ENCODE data around the gene ZDHHC7.

The ZDHHC7 gene

DNA sequence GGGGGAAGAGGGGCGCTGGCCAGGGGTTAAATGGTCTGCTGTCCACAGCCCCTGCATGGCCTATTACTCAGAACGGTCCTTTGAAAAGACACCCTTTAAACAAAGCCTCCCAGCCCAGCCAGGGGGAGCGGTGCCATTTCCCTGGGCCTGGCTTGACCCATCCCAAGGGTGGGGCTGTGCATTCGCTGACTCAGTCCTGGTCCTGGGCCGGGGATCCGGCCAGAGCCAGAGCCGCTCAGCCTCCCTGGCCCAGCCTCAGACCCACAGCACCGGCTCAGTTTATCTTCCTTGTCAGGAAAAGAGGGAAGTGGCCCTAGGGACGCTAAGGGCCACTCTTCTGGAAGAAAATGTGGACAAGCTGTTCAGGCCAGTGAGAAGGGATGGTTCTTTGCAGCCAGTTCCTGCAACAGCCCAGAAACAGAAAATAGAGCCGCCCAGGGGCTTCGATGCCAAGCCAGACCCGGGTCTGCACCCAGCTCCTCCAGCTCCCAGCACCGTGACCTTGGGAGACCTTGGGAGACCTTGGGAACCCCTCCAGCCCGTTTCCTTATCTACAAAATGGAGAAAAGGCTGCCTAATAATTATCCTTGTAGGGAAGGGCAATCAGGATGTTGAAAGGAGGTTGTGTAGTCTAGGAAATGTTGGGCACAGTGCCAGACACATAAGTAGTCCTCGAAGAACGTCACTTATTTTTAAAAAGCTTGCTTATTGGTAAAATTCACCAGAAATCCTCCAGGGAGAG is 82.5 kb downstream of the ZDHHC7 start:
- no peaks in the 10 kb centered on the region for H3K9me3 ChIP-seq
- TF ChIP-seq, protein P1, sequence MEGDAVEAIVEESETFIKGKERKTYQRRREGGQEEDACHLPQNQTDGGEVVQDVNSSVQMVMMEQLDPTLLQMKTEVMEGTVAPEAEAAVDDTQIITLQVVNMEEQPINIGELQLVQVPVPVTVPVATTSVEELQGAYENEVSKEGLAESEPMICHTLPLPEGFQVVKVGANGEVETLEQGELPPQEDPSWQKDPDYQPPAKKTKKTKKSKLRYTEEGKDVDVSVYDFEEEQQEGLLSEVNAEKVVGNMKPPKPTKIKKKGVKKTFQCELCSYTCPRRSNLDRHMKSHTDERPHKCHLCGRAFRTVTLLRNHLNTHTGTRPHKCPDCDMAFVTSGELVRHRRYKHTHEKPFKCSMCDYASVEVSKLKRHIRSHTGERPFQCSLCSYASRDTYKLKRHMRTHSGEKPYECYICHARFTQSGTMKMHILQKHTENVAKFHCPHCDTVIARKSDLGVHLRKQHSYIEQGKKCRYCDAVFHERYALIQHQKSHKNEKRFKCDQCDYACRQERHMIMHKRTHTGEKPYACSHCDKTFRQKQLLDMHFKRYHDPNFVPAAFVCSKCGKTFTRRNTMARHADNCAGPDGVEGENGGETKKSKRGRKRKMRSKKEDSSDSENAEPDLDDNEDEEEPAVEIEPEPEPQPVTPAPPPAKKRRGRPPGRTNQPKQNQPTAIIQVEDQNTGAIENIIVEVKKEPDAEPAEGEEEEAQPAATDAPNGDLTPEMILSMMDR (IDR thresholded peaks at IDR 0.05): no peak
- no peak overlapping the region for H3K27ac ChIP-seq
- H3K27me3 ChIP-seq: no peaks in the 10 kb centered on the region
- H3K4me1 ChIP-seq (ENCODE audit: control insufficient read depth in 1 of 2, insufficient read depth in 1 of 2, low read depth in 1 of 2, low read length in 1 of 2): peaks cover 15 to 16% of the 10 kb centered on the region in 2 experiments
- H3K36me3 ChIP-seq: no peaks in the 10 kb centered on the region
- no peak overlapping the region for H3K4me3 ChIP-seq (ENCODE audit: low read depth in 1 of 2, low read length in 1 of 2)

DNA sequence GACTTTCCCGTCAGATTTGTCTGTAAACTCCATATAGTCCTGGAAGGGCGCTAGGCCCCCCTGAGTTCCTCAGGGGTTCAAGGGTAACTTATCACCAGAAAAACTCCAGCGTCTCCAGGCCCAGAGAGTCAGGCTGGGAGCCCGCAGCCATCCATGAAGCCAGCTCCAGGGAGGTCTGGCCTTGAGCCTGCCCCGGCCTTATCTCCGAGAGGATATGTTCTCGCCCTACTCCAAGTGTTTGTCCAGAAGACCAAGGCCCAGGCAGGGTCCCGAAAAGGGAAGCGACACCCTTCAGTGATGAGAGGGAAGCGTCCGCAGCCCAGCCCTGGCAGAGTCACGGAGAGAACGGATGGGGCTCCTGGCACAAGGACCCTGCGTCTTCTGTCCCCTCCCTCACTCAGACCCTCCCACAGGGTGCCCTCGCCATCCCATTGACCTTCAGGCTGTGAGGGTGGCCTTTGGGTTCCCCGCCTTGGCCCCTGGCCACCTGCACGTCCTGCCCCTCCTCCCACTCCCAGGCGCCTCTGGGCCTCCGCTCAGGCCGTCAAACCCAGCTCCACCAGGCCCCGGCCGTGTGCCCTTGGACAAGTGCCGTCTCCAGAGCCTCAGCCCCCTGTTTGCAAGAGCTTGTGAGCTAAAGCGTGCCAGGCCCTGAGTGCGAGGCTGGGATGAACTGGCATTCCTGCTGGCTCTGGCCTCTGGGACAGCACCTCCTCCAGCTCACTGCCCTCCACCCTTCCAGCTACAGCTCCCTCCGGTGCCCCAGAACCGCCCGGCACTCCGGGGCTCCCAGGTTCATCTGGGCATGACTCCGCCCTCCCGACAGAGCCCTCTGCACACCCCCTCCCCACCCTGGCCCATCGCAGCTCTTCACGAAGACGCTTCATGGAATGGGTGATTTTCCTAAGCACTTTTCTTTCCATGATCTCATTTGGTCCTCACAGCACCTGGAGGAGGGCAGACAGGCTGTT is 83.4 kb downstream of the ZDHHC7 start:
- H3K36me3 ChIP-seq: no peaks in the 10 kb centered on the region
- no peak overlapping the region for H3K27ac ChIP-seq
- H3K4me1 ChIP-seq (ENCODE audit: control insufficient read depth in 1 of 2, insufficient read depth in 1 of 2, low read depth in 1 of 2, low read length in 1 of 2): peaks cover 16 to 18% of the 10 kb centered on the region in 2 experiments
- TF ChIP-seq, protein P1 (IDR thresholded peaks at IDR 0.05): no peak
- no peaks in the 10 kb centered on the region for H3K27me3 ChIP-seq
- no peak overlapping the region for H3K4me3 ChIP-seq (ENCODE audit: low read depth in 1 of 2, low read length in 1 of 2)
- H3K9me3 ChIP-seq: no peaks in the 10 kb centered on the region

DNA sequence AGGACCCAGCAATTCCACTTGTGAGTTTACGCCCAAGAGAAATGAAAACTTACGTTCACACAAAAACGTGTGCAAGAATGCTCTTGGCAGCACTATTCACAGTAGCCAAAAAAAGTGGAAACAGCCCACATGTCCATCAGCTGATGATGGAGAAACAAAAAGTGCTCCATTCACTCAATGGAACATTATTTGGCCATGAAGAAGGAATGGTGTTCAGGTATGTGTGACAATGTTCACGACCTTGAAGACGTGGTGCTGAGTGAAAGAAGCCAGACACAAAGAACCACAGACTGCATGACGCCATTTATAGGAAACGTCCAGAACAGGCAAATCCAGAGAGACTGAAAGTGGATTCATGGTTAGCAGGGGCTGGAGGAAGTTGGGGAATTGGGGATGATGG is 84.9 kb downstream of the ZDHHC7 start:
- TF ChIP-seq, protein P1 (IDR thresholded peaks at IDR 0.05): no peak
- Histone ChIP-seq H3K36me3 (no peaks in the 10 kb centered on the region), H3K27me3 (no peaks in the 10 kb centered on the region), H3K9me3 (no peaks in the 10 kb centered on the region), H3K4me3 (ENCODE audit: low read depth in 1 of 2, low read length in 1 of 2) (no peak overlapping the region), H3K4me1 (ENCODE audit: control insufficient read depth in 1 of 2, insufficient read depth in 1 of 2, low read depth in 1 of 2, low read length in 1 of 2) (peaks cover 13 to 22% of the 10 kb centered on the region in 2 experiments), H3K27ac (peak overlapping the region; percentile 8)

DNA sequence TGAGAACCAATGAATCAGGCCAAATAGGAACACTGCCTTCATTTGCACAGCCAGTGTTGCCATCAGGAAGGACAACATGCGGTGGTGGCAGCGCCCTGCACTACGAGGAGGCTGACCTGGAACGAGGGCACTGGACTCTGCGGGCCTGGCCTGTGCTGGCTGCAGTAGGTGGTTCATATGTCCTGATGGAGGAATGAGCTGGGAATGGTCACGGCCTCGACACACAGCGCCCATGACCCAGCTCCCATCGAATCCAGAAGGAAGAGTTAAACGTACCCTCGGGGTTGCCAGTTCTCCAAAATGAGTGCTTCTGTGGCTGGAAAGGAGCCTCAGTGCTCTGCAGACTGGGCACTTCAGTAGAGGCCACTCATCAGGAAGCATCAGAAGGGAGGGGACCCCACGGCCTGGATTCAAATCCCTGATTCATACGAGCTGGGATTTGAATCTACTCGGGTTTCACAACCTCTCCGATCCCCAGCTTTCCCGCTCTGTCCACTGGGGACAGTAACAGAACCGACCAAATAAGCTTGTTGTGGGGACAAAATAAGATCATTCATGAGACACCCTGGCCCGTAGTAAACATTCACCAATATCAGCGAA is 85.5 kb downstream of the ZDHHC7 start:
- H3K27me3 ChIP-seq: no peaks in the 10 kb centered on the region
- H3K36me3 ChIP-seq: no peaks in the 10 kb centered on the region
- no peaks in the 10 kb centered on the region for H3K9me3 ChIP-seq
- peaks cover 13 to 22% of the 10 kb centered on the region in 2 experiments for H3K4me1 ChIP-seq (ENCODE audit: control insufficient read depth in 1 of 2, insufficient read depth in 1 of 2, low read depth in 1 of 2, low read length in 1 of 2)
- H3K4me3 ChIP-seq (ENCODE audit: low read depth in 1 of 2, low read length in 1 of 2): no peak overlapping the region
- peak overlapping the region; percentile 8 for H3K27ac ChIP-seq
- TF ChIP-seq, protein P1 (IDR thresholded peaks at IDR 0.05): no peak

DNA sequence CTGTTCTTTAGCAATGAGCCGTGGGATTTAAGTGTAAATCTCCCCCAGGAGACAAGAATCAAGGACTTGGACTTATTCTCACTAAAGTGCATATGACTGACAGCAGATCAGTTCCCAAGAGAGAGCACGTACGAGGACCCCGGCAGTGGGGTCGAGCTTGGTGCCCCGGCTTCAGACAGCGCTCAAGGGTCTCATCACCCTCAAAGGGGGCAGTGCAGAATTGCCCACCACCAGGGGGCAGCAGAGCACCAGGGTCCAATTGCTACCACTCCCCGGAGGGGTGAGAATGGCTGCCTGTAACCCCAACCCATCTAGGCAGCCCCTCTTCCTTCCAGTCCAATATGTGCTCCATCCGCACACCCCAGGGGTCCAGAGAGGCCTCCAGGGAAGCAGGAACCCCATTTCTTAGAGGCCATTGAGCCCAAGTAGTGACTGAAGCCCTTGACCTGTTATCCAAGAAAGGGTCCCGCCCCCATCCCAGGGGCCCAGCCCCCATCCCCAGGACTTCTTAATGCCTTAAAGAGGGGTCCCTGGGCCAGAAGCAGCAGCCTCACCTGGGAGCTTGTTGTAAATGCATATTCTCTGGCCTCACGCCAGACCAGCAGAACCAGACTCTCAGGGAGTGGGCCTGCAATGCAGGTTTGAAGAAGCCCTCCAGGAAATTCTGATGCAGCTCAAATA is 86.1 kb downstream of the ZDHHC7 start:
- Histone ChIP-seq H3K9me3 (no peaks in the 10 kb centered on the region), H3K4me1 (ENCODE audit: control insufficient read depth in 1 of 2, insufficient read depth in 1 of 2, low read depth in 1 of 2, low read length in 1 of 2) (peaks cover 13 to 22% of the 10 kb centered on the region in 2 experiments), H3K27ac (peak overlapping the region; percentile 25), H3K36me3 (no peaks in the 10 kb centered on the region), H3K27me3 (no peaks in the 10 kb centered on the region), H3K4me3 (ENCODE audit: low read depth in 1 of 2, low read length in 1 of 2) (no peak overlapping the region)
- TF ChIP-seq, protein P1 (IDR thresholded peaks at IDR 0.05): peak; percentile 86
